HCT116 (cell line): Measurements from ENCODE around the gene DHDDS. TPM values are rescaled to one million over a fixed set of nuclear protein-coding genes. Genes with fewer than 3 reads are reported as not detected.

ENCODE experiments used
- ATAC-seq: fragments of 200-7000 bp; cut with Tn5 transposase; 2 replicates; pipeline ENCODE4 v1.9.1; 2020; ENCODE audit warnings: mild to moderate bottlenecking, moderate library complexity
- BruUV-seq: library from RNA; stranded (reverse); fragments of 400-500 nt; replicated peaks from 2 replicates; lab custom pipeline; 2021; lab: Mats Ljungman, UMichigan
- CTCF ChIA-PET: fragments of 300-600 bp; sonication (Branson Sonifier 250); formaldehyde crosslinking; loops from one replicate; lab custom pipeline; 2021; ENCODE audit warnings: antibody characterized with exemption; lab: Charles Lee
- POLR2A ChIA-PET: fragments of 300-600, 350-600 bp; sonication (Branson Sonifier 250); formaldehyde crosslinking; loops from one replicate; lab custom pipeline; 2021; ENCODE audit warnings: antibody characterized with exemption; lab: Charles Lee
- RAD21 ChIA-PET, 2 experiments: fragments of 300-600 bp; sonication (Branson Sonifier 250); formaldehyde crosslinking; loops; one replicate each; lab custom pipeline; 2023; ENCODE audit warnings: low total read pairs in 2 of 2; ENCODE audit not compliant: uncharacterized antibody in 2 of 2, unreplicated experiment in 2 of 2, low non-redundant PET in 1 of 2; lab: Charles Lee
- DNase-seq: peaks from one replicate; pipeline ENCODE4 v3.0.0-alpha.2; 2010; ENCODE audit warnings: low read depth, low spot score
- H2AFZ ChIP-seq: fragments of 200-600 bp; shearing (Covaris generic), sonication (generic); 2 replicates; pipeline ENCODE4 v1.6.1; 2017; ENCODE audit warnings: low read depth, mixed run types, mixed read lengths, antibody characterized with exemption, low read length; ENCODE audit not compliant: poor library complexity, severe bottlenecking
- H3K27ac ChIP-seq: 2 replicates; pipeline ENCODE4 v1.5.1; 2012; ENCODE audit warnings: low read depth, low read length
- H3K27me3 ChIP-seq: fragments of 200-600 bp; sonication (generic); 2 replicates; pipeline ENCODE4 v1.6.1; 2016; ENCODE audit warnings: mixed run types, low read length, mixed read lengths; ENCODE audit not compliant: insufficient read depth
- H3K36me3 ChIP-seq, 2 experiments: fragments of 200-500 bp in 1 of 2; fragments of 200-600 bp in 1 of 2; sonication (Bioruptor generic) in 1 of 2; sonication (generic) in 1 of 2; 2 replicates each; pipeline versions ENCODE4 v1.5.1 to v1.6.1; 2014 to 2016; ENCODE audit warnings: low read length in 2 of 2, inconsistent platforms in 1 of 2, mixed read lengths in 1 of 2, mixed run types in 1 of 2; ENCODE audit not compliant: insufficient read depth in 2 of 2, control insufficient read depth in 1 of 2
- H3K4me1 ChIP-seq, 2 experiments: fragments of 200-600 bp in 1 of 2; sonication (generic) in 1 of 2; 2 replicates each; pipeline versions ENCODE4 v1.5.1 to v1.6.1; 2012 to 2017; ENCODE audit warnings: low read length in 2 of 2, inconsistent platforms in 1 of 2, mild to moderate bottlenecking in 1 of 2, mixed read lengths in 1 of 2, mixed run types in 1 of 2, moderate library complexity in 1 of 2; ENCODE audit not compliant: insufficient read depth in 2 of 2, control insufficient read depth in 1 of 2
- H3K4me2 ChIP-seq: fragments of 200-600 bp; sonication (generic); 2 replicates; pipeline ENCODE4 v1.6.1; 2017; ENCODE audit warnings: mixed run types, low read length, mixed read lengths
- H3K4me3 ChIP-seq, 2 experiments: fragments of 200-600 bp in 1 of 2; sonication (generic) in 1 of 2; replicated peaks in 1 of 2; 2 replicates each; pipeline ENCODE4 v1.5.1; 2011 to 2016; ENCODE audit warnings: low read length in 2 of 2, control low read depth in 1 of 2, low read depth in 1 of 2, mild to moderate bottlenecking in 1 of 2, mixed read lengths in 1 of 2, mixed run types in 1 of 2
- H3K79me2 ChIP-seq: fragments of 200-600 bp; sonication (generic); 2 replicates; pipeline ENCODE4 v1.6.1; 2017; ENCODE audit warnings: mild to moderate bottlenecking, mixed run types, low read length, moderate library complexity, mixed read lengths; ENCODE audit not compliant: insufficient read depth
- H3K9ac ChIP-seq: fragments of 200-600 bp; sonication (generic); 2 replicates; pipeline ENCODE4 v1.6.1; 2016; ENCODE audit warnings: low read length, mixed read lengths
- H3K9me2 ChIP-seq: fragments of 200-600 bp; sonication (generic), shearing (Covaris generic); 2 replicates; pipeline ENCODE4 v1.6.1; 2017; ENCODE audit warnings: mixed run types, mild to moderate bottlenecking, moderate library complexity; ENCODE audit not compliant: insufficient read depth
- H3K9me3 ChIP-seq, 2 experiments: fragments of 200-500 bp in 1 of 2; fragments of 200-600 bp in 1 of 2; sonication (Bioruptor generic) in 1 of 2; sonication (generic) in 1 of 2; 2 replicates each; pipeline ENCODE4 v1.6.1; 2014 to 2017; ENCODE audit warnings: low read length in 2 of 2, mixed read lengths in 2 of 2, inconsistent platforms in 1 of 2, low read depth in 1 of 2, mild to moderate bottlenecking in 1 of 2, mixed run types in 1 of 2, moderate library complexity in 1 of 2; ENCODE audit not compliant: control insufficient read depth in 1 of 2, insufficient read depth in 1 of 2
- H4K20me1 ChIP-seq: fragments of 200-600 bp; sonication (generic), shearing (Covaris generic); 2 replicates; pipeline ENCODE4 v1.6.1; 2017; ENCODE audit warnings: mixed run types, mild to moderate bottlenecking, moderate library complexity; ENCODE audit not compliant: insufficient read depth
- ATF3 ChIP-seq: IDR thresholded peaks from 2 replicates; pipeline ENCODE4 v1.6.1; 2012
- CTCF ChIP-seq, 3 experiments: fragments of 200-600 bp in 1 of 3; sonication (generic) in 1 of 3; IDR thresholded peaks in 2 of 3; conservative IDR thresholded peaks in 1 of 3; 2 replicates each; pipeline ENCODE4 v1.5.1; 2012 to 2017; ENCODE audit warnings: low read depth in 2 of 3, low read length in 2 of 3, antibody characterized with exemption in 1 of 3, borderline replicate concordance in 1 of 3, control low read depth in 1 of 3, mild to moderate bottlenecking in 1 of 3, mixed read lengths in 1 of 3, mixed run types in 1 of 3, moderate library complexity in 1 of 3; ENCODE audit not compliant: insufficient read depth in 1 of 3
- EGR1 ChIP-seq: IDR thresholded peaks from 2 replicates; pipeline ENCODE4 v1.6.1; 2012; ENCODE audit warnings: low read depth
- ELF1 ChIP-seq: IDR thresholded peaks from 2 replicates; pipeline ENCODE4 v1.6.1; 2012; ENCODE audit warnings: low read depth, borderline replicate concordance
- FOSL1 ChIP-seq: IDR thresholded peaks from 2 replicates; pipeline ENCODE4 v1.6.1; 2012; ENCODE audit warnings: low read depth
- MAX ChIP-seq: IDR thresholded peaks from 2 replicates; pipeline ENCODE4 v1.6.1; 2012
- SIN3A ChIP-seq: IDR thresholded peaks from 2 replicates; pipeline ENCODE4 v1.6.1; 2012; ENCODE audit warnings: low read depth
- TCF7L2 ChIP-seq: IDR thresholded peaks from 2 replicates; pipeline ENCODE4 v1.7.0; 2011; ENCODE audit warnings: borderline replicate concordance, inconsistent platforms; ENCODE audit not compliant: insufficient read depth, insufficient read length; ENCODE audit errors: extremely low read depth
- ZNF274 ChIP-seq: fragments of 200-500 bp; sonication (Bioruptor generic); IDR thresholded peaks from 2 replicates; pipeline ENCODE4 v1.6.1; 2014; ENCODE audit warnings: mild to moderate bottlenecking, low read depth, low read length, inconsistent platforms
- intact Hi-C: fragments of 100-400 bp; cut with micrococcal nuclease; formaldehyde crosslinking; loops from 2 replicates; pipeline ENCODE4 v1.10.0; 2022
- total RNA-seq: library from RNA; stranded (reverse); gene quantifications from one replicate; pipeline ENCODE4 v1.2.1, GENCODE V29; 2021; ENCODE audit not compliant: unreplicated experiment

Gene DHDDS
- total RNA-seq, 1 experiment from 2014 or later, result 46.0 TPM

- no peaks in the 10 kb centered on the region for H4K20me1 ChIP-seq
- H3K27me3 ChIP-seq, result no peaks in the 10 kb centered on the region; the same call in 1 of the 2 replicates
- no peak overlapping the region for H3K4me2 ChIP-seq
- DNase-seq (no peak), ATAC-seq (no peak)
- no peak overlapping the region for H3K27ac ChIP-seq
- CTCF ChIA-PET, result interaction anchor here (2.3 kb wide), 1 partner anchor 15 kb away, joined by 9 read pairs; no protein-coding TSS in a partner anchor
- H3K9me2 ChIP-seq, result no peaks in the 10 kb centered on the region
- H3K9me3 ChIP-seq, result no peaks in the 10 kb centered on the region
- no peak overlapping the region for H2AFZ ChIP-seq
- POLR2A ChIA-PET, result no interaction called here
- RAD21 ChIA-PET, result no interaction called here
- no peak for TF ChIP-seq SIN3A
- TF ChIP-seq CTCF (IDR thresholded peaks at IDR 0.05 in 2 of 3, conservative IDR thresholded peaks at IDR 0.05 in 1 of 3; ENCODE audit: borderline replicate concordance in 1 of 3, insufficient read depth in 1 of 3, low read depth in 2 of 3, low read length in 2 of 3), result no peak
- no peak for TF ChIP-seq ATF3
- TF ChIP-seq ELF1, result no peak
- no peak for TF ChIP-seq FOSL1
- no peak for TF ChIP-seq MAX
- no peak for TF ChIP-seq TCF7L2
- TF ChIP-seq EGR1, result no peak
- TF ChIP-seq ZNF274, result no peak
- H3K36me3 ChIP-seq, result no peaks in the 10 kb centered on the region
- H3K4me3 ChIP-seq, result no peak overlapping the region
- no TSS peak for BruUV-seq
- intact Hi-C loops, result no loop called here
- no peaks in the 10 kb centered on the region for H3K79me2 ChIP-seq
- H3K9ac ChIP-seq, result no peak overlapping the region
- no peaks in the 10 kb centered on the region for H3K4me1 ChIP-seq
These were observed 30.2 kb upstream of the DHDDS start for GRCh38 chr1:26401891-26402290.
